Tibial nerve (tissue), 4 donors: ENCODE measurements around the gene DSEL. TPM values are rescaled to one million over a fixed set of nuclear protein-coding genes. Genes with fewer than 3 reads are reported as not detected.
A peak's percentile ranks its signal among the peaks of the same experiment; 100 is the strongest.

Source experiments
- DNase-seq, 2 donors: peaks; one replicate each; pipeline ENCODE4 v3.0.0-alpha.2; 2019; ENCODE audit warnings: low spot score in 2 of 2
- H3K27ac ChIP-seq, 4 donors: fragments of 200-600 bp; sonication (generic) in 3 of 4; one replicate each; pipeline ENCODE4 v1.5.1; 2017 to 2019; ENCODE audit warnings: mild to moderate bottlenecking in 1 of 4
- H3K27me3 ChIP-seq, 2 donors: fragments of 200-600 bp; sonication (generic) in 1 of 2; one replicate each; pipeline versions ENCODE4 v1.5.1 to v1.6.0; 2017 to 2019
- H3K36me3 ChIP-seq, 3 donors: fragments of 200-600 bp; sonication (generic); one replicate each; pipeline ENCODE4 v1.5.1; 2018 to 2019
- H3K4me1 ChIP-seq, 4 donors: fragments of 200-600 bp; sonication (generic) in 3 of 4; one replicate each; pipeline ENCODE4 v1.5.1; 2017 to 2019
- H3K4me3 ChIP-seq, 4 donors: fragments of 200-600 bp; sonication (generic) in 3 of 4; one replicate each; pipeline ENCODE4 v1.5.1; 2017 to 2019; ENCODE audit warnings: mild to moderate bottlenecking in 1 of 4, moderate library complexity in 1 of 4
- H3K9me3 ChIP-seq, 4 donors: fragments of 200-600 bp; sonication (generic) in 3 of 4; one replicate each; pipeline ENCODE4 v1.5.1; 2017 to 2019
- EP300 ChIP-seq, 2 donors: sonication (generic); formaldehyde crosslinking; IDR thresholded peaks; one replicate each; pipeline ENCODE4 v1.6.1; 2017; ENCODE audit warnings: antibody characterized with exemption in 2 of 2, mild to moderate bottlenecking in 1 of 2
- POLR2A ChIP-seq, 2 donors: fragments of 450-650 bp; IDR thresholded peaks; one replicate each; pipeline ENCODE4 v1.6.1; 2017; ENCODE audit warnings: antibody characterized with exemption in 2 of 2, mild to moderate bottlenecking in 2 of 2, moderate library complexity in 2 of 2
- WGBS, 2 donors: methylation state at CpG; one replicate each; pipeline ENCODE4 v1.1.5; 2018; 5-methylcytosine and 5-hydroxymethylcytosine counted together
- total RNA-seq, 4 donors: library from RNA; depleted of rRNA; stranded (reverse); fragments of >200 nt; gene quantifications; one replicate each; pipeline ENCODE4 v1.1.0, GENCODE V29; 2016
- TF ChIP-seq, protein P1 (sequence below), 5 experiments: fragments of 200-600 bp in 3 of 5; fragments of 450-650 bp in 2 of 5; sonication (generic) in 3 of 5; IDR thresholded peaks; one replicate each; pipeline ENCODE4 v1.5.1; 2016 to 2019; ENCODE audit warnings: antibody characterized with exemption in 5 of 5, mild to moderate bottlenecking in 3 of 5, moderate library complexity in 2 of 5

DSEL gene
- total RNA-seq, 4 donors from 2014 or later: 13.4 to 19.6 (median 16.9) TPM

- Histone ChIP-seq H3K36me3 (peaks cover 0 to under 1% (median 0%) of the 10 kb centered on the region in 3 donors), H3K4me3 (no peak overlapping the region), H3K4me1 (peaks cover 4 to 48% (median 8%) of the 10 kb centered on the region in 4 donors), H3K27me3 (no peaks in the 10 kb centered on the region), H3K27ac (no peak overlapping the region), H3K9me3 (no peaks in the 10 kb centered on the region)
- WGBS, 2 donors: 95 to 96% methylated on average over 5 of the region's 5 CpGs
- DNase-seq: no peak
- no peak for TF ChIP-seq POLR2A (IDR thresholded peaks at IDR 0.05)
- TF ChIP-seq EP300 (IDR thresholded peaks at IDR 0.05): no peak
- TF ChIP-seq, protein P1, sequence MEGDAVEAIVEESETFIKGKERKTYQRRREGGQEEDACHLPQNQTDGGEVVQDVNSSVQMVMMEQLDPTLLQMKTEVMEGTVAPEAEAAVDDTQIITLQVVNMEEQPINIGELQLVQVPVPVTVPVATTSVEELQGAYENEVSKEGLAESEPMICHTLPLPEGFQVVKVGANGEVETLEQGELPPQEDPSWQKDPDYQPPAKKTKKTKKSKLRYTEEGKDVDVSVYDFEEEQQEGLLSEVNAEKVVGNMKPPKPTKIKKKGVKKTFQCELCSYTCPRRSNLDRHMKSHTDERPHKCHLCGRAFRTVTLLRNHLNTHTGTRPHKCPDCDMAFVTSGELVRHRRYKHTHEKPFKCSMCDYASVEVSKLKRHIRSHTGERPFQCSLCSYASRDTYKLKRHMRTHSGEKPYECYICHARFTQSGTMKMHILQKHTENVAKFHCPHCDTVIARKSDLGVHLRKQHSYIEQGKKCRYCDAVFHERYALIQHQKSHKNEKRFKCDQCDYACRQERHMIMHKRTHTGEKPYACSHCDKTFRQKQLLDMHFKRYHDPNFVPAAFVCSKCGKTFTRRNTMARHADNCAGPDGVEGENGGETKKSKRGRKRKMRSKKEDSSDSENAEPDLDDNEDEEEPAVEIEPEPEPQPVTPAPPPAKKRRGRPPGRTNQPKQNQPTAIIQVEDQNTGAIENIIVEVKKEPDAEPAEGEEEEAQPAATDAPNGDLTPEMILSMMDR (IDR thresholded peaks at IDR 0.05): no peak
Observed at GRCh38 chr18:67518566-67518965, 2.0 kb upstream of the DSEL start.

- DNase-seq: no peak
- peaks cover 0 to 6% (median 0%) of the 10 kb centered on the region in 3 donors for H3K36me3 ChIP-seq
- no peaks in the 10 kb centered on the region for H3K27me3 ChIP-seq
- WGBS, 2 donors: 10 to 13% methylated on average over 4 of the region's 4 CpGs
- no peaks in the 10 kb centered on the region for H3K9me3 ChIP-seq
- H3K4me1 ChIP-seq: peaks cover 4 to 48% (median 8%) of the 10 kb centered on the region in 4 donors
- peak overlapping the region; percentile 32 to 76 (median 74) for H3K4me3 ChIP-seq
- no peak for TF ChIP-seq POLR2A (IDR thresholded peaks at IDR 0.05)
- H3K27ac ChIP-seq: peak overlapping the region; percentile 58 to 89 (median 72)
Observed at GRCh38 chr18:67517444-67517765, 885 bp upstream of the DSEL start.

- H3K4me3 ChIP-seq: peak overlapping the region; percentile 72 to 92 (median 76)
- DNase-seq: peak; percentile 77 to 80
- peak overlapping the region; percentile 55 to 91 (median 79) for H3K27ac ChIP-seq
- TF ChIP-seq, protein P1 (IDR thresholded peaks at IDR 0.05): peak; percentile 58 to 85 (median 77)
- no peak for TF ChIP-seq POLR2A (IDR thresholded peaks at IDR 0.05)
- TF ChIP-seq EP300 (IDR thresholded peaks at IDR 0.05): no peak
- no peaks in the 10 kb centered on the region for H3K9me3 ChIP-seq
- WGBS, 2 donors: 0 to 1% methylated on average over 30 to 41 of the region's 53 CpGs
- peaks cover 0 to 6% (median 0%) of the 10 kb centered on the region in 3 donors for H3K36me3 ChIP-seq
- H3K4me1 ChIP-seq: peaks cover 4 to 40% (median 8%) of the 10 kb centered on the region in 4 donors
- no peaks in the 10 kb centered on the region for H3K27me3 ChIP-seq
Observed at GRCh38 chr18:67515942-67516538, 480 bp downstream of the DSEL start.

DNA sequence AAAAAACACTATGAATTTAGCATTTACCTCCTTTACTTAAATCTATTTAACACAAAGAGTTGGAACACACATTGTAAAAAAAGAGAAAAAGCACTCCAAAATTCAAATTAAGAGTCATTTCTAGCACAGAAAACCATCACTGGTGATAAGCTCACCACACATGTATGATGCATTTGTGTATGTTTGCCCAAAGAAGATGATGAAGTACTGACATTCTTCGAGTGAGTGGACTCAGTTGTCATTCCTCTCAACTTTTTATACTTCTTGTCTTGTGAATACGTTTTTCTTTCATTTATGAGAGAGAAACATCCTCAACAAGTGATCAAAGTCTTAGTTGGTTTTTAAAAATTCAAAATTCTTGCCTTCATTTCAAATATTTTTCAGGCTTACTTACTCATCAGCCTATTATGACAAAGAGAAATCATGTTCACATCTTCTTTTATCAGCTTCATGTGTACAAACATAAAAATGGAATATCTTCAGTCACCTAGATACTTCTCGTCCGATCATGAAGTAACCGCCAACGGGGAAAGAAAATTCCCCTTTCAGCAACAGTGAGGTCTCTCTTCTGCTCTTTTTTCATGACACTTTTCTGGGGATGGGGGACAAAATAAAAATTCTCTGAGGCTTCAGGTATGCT lies 1.5 kb downstream of the DSEL start:
- Histone ChIP-seq H3K4me1 (peaks cover 4 to 31% (median 8%) of the 10 kb centered on the region in 4 donors), H3K4me3 (peak overlapping the region in 2 of 4 donors; percentile 75 to 92), H3K27me3 (no peaks in the 10 kb centered on the region), H3K36me3 (peaks cover 0 to 6% (median 0%) of the 10 kb centered on the region in 3 donors), H3K9me3 (no peaks in the 10 kb centered on the region), H3K27ac (peak overlapping the region in 1 of 4 donors; percentile 89)
- DNase-seq: no peak
- TF ChIP-seq EP300 (IDR thresholded peaks at IDR 0.05) (no peak), POLR2A (IDR thresholded peaks at IDR 0.05) (no peak)
- TF ChIP-seq, protein P1 (IDR thresholded peaks at IDR 0.05): no peak
- WGBS, 2 donors: 76 to 80% methylated on average over 6 of the region's 6 CpGs

DNA sequence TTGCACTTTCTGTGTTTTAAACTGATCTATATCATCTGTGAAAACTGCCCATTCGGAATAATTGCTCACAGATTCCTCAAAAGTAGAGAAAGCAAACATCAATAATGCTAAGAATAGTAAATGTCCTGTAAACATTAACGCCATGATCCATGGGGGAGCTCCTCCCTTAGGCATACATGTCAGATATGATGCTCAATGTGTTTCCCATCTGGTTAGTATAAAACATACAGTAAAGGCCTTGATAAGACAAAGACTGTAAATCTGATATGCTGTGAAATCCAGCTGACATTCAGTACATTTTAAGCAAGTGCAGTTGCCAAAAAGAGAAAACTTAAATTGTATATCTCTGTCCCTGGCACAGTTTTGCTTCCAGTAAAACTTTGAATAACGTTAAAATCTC lies 2.1 kb downstream of the DSEL start:
- DNase-seq: no peak
- WGBS, 2 donors: 78 to 79% methylated on average over 3 of the region's 3 CpGs
- Histone ChIP-seq H3K4me3 (no peak overlapping the region), H3K4me1 (peaks cover 4 to 26% (median 8%) of the 10 kb centered on the region in 4 donors), H3K9me3 (no peaks in the 10 kb centered on the region), H3K27ac (no peak overlapping the region), H3K36me3 (peaks cover 0 to 6% (median 0%) of the 10 kb centered on the region in 3 donors), H3K27me3 (no peaks in the 10 kb centered on the region)
- TF ChIP-seq EP300 (IDR thresholded peaks at IDR 0.05) (no peak), POLR2A (IDR thresholded peaks at IDR 0.05) (no peak)
- TF ChIP-seq, protein P1 (IDR thresholded peaks at IDR 0.05): no peak
